HG02884 (cell line): ENCODE measurements around the gene FBXO45.
"Not testable (repeated sequence)": the region's sequence is repeated elsewhere in the genome, so short reads cannot be mapped to it uniquely, and the experiment has no call there.

Experiments
- ATAC-seq: cut with Tn5 transposase; IDR thresholded peaks from one replicate; pipeline ENCODE4 v1.9.1; 2021; ENCODE audit warnings: mild to moderate bottlenecking, moderate library complexity; ENCODE audit not compliant: unreplicated experiment

The FBXO45 gene

GRCh38 chr3:196568246-196569002 lies at the start of gene FBXO45, which contains the start of gene WDR53:
Gene FBXO45, plus strand, starts transcription at chr3:196568660. Its CDS starts 325 bp downstream, at chr3:196568985.
Gene WDR53, minus strand, starts transcription at chr3:196568554. Its CDS starts 7,079 bp downstream, at chr3:196561475.
- peak; percentile 91 for ATAC-seq

DNA sequence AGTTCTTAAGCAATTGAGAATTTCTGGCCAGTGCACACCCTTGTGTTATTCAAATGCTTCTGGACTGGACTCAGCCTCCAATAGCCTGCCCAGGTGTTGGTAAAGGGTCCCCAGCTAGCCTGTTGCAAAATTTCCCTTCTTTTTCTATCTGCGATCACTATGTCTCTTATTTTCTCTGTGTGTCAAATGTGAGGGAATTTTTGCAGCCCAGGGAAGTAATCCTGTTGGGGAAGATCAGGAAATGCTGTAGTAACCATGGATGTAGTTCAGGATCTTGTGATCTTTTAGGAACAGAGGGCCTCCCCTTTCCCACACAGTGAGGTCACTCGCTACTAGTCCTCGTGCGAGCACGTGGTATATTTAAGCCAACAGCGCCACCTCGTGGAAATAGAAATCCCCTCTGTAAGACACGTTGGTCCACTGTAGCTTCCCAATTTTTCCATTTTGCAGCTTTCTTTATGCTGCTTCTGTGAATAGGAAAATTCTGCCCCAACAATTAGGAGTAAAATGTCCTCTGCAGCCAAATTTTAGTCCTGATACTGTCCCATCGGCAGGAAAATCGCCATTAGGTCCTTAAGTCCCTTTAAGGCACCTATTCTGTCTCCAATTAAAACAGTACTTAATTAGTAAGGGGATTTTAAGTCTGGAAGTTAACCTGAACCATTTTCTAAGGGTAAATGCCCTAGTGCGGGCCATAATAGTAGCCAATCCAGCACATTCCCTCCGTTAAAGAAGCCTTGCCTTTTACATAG lies 49.3 kb upstream of the FBXO45 start:
- no peak for ATAC-seq

DNA sequence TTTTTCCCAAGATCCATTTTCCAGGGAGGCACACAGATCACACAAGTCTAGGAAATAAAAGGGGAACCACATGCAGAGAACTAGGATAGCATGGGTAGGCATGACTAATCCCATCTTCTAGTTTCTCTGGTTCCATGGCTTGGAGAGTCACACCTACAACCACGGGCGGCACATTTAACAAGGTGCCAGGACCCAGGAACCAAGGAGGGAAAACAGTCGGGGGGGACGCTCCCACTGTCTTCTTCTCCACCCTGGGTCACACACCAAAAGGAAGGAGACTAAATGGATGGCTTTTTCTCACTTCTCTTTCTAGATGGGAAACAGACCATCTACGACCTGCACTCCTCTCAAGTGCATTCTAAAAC lies 48.8 kb upstream of the FBXO45 start:
- ATAC-seq: no peak

GRCh38 chr3:196521291-196521690 lies 47.2 kb upstream of the FBXO45 start:
- ATAC-seq: not testable (repeated sequence)

DNA sequence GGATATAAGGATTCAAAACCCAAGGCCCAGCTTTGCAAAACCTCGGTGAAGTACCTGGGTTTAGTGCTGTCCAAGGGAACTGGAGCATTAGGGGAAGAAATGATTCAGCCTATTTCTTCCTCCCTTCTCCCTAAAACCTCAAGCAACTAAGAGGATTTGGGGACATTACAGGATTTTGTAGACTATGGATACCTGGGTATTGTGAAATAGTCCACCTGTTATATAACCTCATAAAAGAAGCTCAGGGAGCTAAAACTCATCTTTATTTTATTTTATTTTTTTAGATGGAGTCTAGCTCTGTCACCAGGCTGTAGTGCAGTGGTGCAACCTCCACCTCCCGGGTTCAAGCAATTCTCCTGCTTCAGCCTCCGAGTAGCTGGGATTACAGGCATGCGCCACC lies 44.6 kb upstream of the FBXO45 start:
- ATAC-seq: no peak

DNA sequence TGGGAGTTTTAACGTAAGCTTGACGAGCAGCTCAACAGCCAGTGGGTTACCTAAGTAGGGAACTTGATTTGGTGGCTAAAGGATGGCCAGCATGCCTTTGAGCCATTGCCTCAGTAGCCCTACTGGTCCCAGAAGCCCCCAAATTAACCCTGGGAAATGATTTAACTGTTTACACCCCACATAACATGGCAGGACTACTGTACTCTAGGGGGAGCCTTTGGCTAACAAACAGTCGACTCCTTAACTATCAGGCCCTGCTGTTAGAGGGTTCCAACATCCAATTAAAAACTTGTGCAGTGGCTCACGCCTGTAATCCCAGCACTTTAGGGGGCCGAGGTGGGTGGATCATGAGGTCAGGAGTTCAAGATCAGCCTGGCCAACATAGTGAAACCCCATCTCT lies 43.9 kb upstream of the FBXO45 start:
- ATAC-seq: no peak

GRCh38 chr3:196525141-196525540 lies 43.3 kb upstream of the FBXO45 start:
- no peak for ATAC-seq

- peak; percentile 64 for ATAC-seq
Measured at GRCh38 chr3:196528639-196529233, 39.7 kb upstream of the FBXO45 start.

DNA sequence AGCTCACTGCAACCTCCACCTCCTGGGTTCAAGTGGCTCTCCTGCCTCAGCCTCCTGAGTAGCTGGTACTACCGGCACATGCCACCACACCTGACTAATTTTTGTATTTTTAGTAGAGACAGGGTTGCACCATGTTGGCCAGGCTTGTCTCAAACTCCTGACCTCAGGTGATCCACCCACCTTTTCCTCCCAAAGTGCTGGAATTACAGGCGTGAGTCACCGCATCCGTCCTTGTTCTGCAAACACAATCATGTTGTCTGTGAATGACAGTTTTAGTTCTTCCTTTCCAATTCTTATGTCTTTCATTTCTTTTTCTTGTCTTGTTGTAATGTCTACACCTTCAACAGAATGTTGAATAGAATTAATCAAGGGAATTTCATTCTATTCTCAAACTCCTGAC lies 37.0 kb upstream of the FBXO45 start:
- no peak for ATAC-seq

DNA sequence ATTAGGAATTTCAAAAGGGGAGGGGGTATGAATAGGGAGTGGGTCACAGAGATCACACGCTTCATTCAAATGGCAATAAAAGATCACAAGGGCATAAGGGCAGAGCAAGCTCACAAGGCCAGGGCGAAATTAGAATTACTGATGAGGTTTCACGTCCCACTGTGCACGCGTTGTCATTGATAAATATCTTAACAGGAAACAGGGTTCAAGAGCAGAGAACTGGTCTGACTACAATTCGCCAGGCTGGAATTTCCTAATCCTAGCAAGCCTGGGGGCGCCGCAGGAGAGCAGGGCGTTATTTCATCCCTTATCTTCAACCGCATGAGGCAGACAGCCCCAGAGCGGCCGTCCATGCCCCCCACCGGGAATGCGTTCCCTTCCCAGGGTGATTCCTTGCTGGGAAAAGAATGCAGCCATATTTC lies 35.2 kb upstream of the FBXO45 start:
- ATAC-seq: no peak

DNA sequence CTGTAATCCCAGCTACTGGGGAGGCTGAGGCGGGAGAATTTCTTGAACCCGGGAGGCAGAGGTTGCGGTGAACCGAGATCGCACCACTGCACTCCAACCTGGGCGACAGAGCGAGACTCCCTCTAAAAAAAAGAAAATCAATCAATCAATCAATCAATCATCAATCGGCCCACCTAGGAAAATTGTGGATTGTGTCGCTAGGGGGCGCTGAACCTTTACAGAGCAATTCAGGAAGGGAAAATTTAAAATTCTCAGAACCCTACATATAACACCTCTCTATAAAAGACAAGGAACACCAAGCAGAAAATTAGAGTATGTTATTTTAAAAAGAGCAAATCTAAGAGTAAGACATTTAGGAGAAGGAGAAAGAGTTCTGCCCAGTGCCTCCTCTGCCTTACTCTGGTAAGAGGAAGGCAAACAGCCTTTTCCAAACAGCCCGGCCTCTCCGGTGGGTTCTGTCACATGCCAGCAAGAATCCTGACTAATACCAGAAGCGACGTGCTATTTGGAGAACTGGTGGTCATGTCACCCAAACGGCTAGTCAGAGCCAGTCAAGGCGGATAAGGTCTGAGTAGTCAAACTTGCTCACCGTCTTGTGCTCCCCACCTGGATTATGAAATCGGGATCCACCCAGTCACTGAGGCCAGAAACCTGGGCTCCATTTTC lies 31.0 kb upstream of the FBXO45 start:
- no peak for ATAC-seq

DNA sequence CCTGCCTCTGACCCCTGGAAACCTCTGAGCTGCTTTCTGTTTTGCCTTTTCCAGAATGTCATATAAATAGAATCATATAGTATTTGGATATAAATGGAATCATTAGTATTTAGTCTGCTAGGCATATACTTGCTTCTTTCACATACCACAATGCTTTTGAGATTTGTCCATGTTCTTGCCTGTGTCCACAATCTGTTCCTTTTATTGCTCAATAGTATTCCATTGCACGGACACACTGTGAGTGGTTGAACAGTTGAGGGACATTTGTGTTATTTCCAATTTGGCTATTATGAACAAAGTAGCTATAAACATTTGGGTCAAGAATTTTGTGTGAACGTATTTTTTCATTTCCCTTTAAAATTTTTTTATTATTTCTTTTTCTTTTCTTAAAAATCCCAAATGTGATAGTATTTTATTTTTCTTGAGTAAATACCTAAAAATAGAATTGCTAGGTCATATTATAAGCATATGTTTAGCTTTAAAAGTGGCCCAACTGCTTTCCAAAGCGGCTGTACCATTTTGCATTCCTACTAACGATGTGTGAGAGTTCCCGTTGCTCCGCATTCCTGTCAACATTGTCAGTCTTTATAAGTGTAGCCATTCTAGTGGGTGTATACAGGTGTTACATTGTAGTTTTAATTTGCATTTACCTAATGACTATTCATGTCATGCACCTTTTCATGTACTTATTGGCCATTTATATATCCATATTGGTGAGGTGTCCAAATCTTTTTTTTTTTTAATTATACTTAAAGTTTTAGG lies 26.6 kb upstream of the FBXO45 start:
- ATAC-seq: no peak

GRCh38 chr3:196544491-196544992 lies 23.9 kb upstream of the FBXO45 start:
- no peak for ATAC-seq

DNA sequence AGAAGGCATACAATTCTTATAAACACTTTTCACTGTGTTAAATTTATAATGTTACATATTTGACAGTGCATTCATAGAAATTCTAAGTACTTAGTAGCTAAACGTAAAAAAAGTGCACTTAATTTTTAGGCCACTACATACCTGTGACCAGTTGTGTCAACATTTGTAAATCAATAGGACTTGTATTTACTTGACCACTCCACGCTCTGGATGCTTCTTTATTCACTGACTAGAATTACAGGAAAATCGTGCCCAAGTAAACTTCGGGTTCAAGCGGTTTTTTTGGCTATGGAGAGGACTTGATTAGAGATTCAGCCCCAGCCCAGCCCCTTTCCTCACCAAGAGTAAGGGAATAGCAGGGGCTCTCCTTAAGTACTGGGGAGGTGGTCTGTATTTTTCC lies 21.9 kb upstream of the FBXO45 start:
- no peak for ATAC-seq

GRCh38 chr3:196547067-196547466 lies 21.4 kb upstream of the FBXO45 start:
- no peak for ATAC-seq

DNA sequence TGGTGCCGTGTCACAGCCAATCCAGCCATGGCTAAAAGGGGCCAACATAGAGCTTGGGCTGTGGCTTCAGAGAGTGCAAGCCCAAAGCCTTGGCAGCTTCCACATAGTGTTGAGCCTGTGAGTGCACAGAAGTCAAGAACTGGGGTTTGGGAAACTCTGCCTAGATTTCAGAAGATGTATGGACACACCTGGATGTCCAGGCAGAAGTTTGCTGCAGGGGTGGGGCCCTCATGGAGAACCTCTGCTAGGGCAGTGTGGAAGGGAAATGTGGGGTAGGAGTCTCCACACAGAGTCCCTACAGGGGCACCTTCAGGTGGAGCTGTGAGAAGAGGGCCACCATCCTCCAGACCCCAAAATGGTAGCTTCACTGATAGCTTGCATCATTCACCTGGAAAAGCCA lies 19.1 kb upstream of the FBXO45 start:
- ATAC-seq: not testable (repeated sequence)

GRCh38 chr3:196550172-196550571 lies 18.3 kb upstream of the FBXO45 start:
- not testable (repeated sequence) for ATAC-seq

GRCh38 chr3:196552253-196552652 lies 16.2 kb upstream of the FBXO45 start:
- ATAC-seq: no peak

- ATAC-seq: no peak
Measured at GRCh38 chr3:196553551-196553950, 14.9 kb upstream of the FBXO45 start.

- no peak for ATAC-seq
Measured at GRCh38 chr3:196554205-196554604, 14.3 kb upstream of the FBXO45 start.
